Chondrocyte (in vitro differentiated cells): ENCODE data around the gene DENND4A. TPM values are rescaled to one million over a fixed set of nuclear protein-coding genes. Genes with fewer than 3 reads are reported as not detected.

Experiments
- DNase-seq: peaks from one replicate; pipeline ENCODE4 v3.0.0; 2021; ENCODE audit warnings: mixed read lengths, low spot score
- H3K27ac Mint-ChIP-seq: one replicate; pipeline ENCODE4 v1.8.0; 2021; ENCODE audit warnings: mild to moderate bottlenecking, moderate library complexity, mixed read lengths; ENCODE audit not compliant: unreplicated experiment
- H3K27me3 Mint-ChIP-seq: 2 replicates; pipeline ENCODE4 v1.8.0; 2021; ENCODE audit warnings: low read depth, mixed read lengths
- H3K36me3 Mint-ChIP-seq: 2 replicates; pipeline ENCODE4 v1.8.0; 2021; ENCODE audit warnings: low read depth, mixed read lengths
- H3K4me1 Mint-ChIP-seq: 2 replicates; pipeline ENCODE4 v1.8.0; 2021; ENCODE audit warnings: low read depth, mild to moderate bottlenecking, mixed read lengths
- H3K4me3 Mint-ChIP-seq: one replicate; pipeline ENCODE4 v1.8.0; 2021; ENCODE audit warnings: mild to moderate bottlenecking, moderate library complexity, mixed read lengths; ENCODE audit not compliant: unreplicated experiment
- H3K9me3 Mint-ChIP-seq: 2 replicates; pipeline ENCODE4 v1.8.0; 2021; ENCODE audit warnings: low read depth, mixed read lengths
- total RNA-seq: library from RNA; stranded (reverse); gene quantifications from 3 replicates; pipeline ENCODE4 v1.2.1, GENCODE V29; 2021
- TF ChIP-seq, protein P1 (sequence below): fragments of 200-600 bp; sonication (generic); IDR thresholded peaks from 2 replicates; pipeline ENCODE4 v1.5.0; 2021; ENCODE audit warnings: antibody characterized with exemption, mild to moderate bottlenecking, moderate library complexity

The DENND4A gene
- total RNA-seq, 1 donor from 2014 or later: 9.7 TPM

DNA sequence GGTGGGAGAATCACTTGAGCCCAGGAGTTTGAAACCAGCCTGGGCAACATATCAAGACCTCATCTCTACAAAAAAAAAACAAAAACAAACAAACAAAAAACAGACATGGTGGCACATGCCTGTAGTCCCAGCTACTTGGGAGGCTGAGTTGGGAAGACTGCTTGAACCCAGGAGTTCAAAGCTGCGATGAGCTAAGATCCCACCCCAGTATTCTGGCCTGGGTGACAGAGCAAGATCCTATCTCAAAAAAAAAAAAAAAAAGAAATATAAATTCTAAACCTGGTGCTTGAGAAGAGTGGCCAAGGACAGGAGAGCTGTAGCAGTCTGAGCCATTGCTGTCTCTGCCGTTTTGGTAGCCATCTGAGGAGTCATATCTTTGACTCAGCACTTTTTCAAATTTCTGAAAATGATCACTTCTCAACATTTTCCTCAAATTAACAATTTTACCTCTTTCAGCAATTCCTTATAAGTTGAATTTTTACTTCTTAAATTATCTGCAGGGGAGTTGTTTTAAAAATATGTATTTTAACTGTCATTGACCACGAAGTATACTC lies 3.6 kb upstream of the DENND4A start:
- Mint-ChIP-seq H3K4me1 (peaks cover 24% of the 10 kb centered on the region), H3K9me3 (no peaks in the 10 kb centered on the region), H3K4me3 (no peak overlapping the region), H3K27me3 (no peaks in the 10 kb centered on the region), H3K27ac (no peak overlapping the region), H3K36me3 (no peaks in the 10 kb centered on the region)
- DNase-seq: no peak
- TF ChIP-seq, protein P1, sequence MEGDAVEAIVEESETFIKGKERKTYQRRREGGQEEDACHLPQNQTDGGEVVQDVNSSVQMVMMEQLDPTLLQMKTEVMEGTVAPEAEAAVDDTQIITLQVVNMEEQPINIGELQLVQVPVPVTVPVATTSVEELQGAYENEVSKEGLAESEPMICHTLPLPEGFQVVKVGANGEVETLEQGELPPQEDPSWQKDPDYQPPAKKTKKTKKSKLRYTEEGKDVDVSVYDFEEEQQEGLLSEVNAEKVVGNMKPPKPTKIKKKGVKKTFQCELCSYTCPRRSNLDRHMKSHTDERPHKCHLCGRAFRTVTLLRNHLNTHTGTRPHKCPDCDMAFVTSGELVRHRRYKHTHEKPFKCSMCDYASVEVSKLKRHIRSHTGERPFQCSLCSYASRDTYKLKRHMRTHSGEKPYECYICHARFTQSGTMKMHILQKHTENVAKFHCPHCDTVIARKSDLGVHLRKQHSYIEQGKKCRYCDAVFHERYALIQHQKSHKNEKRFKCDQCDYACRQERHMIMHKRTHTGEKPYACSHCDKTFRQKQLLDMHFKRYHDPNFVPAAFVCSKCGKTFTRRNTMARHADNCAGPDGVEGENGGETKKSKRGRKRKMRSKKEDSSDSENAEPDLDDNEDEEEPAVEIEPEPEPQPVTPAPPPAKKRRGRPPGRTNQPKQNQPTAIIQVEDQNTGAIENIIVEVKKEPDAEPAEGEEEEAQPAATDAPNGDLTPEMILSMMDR: no peak

DNA sequence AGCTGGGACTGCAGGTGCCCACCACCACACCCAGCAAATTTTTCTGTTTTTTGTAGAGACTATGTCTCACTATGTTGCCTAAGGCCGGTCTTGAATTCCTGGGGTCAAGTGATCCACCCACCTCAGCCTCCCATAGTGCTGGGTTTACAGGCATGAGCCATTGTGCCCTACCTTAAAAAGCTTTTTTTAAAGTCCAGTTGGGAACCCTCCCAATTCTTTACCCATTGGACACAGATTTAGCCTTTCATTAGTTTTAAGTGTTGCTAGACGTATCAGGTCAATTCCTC lies 1.7 kb upstream of the DENND4A start:
- no peaks in the 10 kb centered on the region for H3K36me3 Mint-ChIP-seq
- H3K4me1 Mint-ChIP-seq: peaks cover 29% of the 10 kb centered on the region
- no peaks in the 10 kb centered on the region for H3K27me3 Mint-ChIP-seq
- H3K9me3 Mint-ChIP-seq: no peaks in the 10 kb centered on the region
- no peak overlapping the region for H3K27ac Mint-ChIP-seq
- H3K4me3 Mint-ChIP-seq: no peak overlapping the region
- TF ChIP-seq, protein P1: no peak
- no peak for DNase-seq

DNA sequence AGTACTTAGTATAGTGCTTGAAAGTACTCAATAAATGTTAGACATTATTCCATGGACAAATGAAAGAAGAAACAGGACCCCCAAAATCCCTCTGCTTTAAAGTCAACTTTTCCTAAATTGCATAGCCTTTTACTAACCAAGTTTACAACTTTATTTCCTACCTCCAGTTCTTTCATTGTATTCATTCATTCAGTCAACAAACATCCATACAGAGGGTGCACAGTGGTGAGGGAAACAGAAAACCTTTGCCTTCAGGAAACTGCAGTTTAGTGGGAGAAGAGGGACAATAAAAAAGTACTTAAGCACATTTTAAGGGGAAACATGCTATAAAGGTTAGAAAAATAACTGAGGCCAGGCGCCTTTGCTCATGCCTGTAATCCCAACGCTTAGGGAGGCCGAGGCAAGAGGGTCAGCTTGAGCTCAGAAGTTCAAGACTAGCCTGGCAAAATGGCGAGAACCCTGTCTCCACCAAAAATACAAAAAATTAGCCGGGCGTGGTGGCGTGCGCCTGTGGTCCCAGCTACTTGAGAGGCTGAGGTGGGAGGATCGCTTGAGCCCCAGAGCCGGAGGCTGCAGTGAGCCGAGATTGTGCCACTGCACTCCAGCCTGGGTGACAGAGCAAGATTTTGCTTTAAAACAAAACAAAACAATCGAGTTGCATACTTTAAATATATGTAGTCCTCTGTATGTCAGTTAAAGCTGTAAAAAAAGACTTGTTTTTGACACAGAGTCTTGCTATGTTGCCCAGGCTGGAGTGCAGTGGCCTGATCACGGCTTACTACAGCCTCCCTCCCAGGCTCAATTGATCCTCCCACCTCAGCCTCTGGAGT lies 1.1 kb upstream of the DENND4A start:
- TF ChIP-seq, protein P1: no peak
- no peak for DNase-seq
- Mint-ChIP-seq H3K27me3 (no peaks in the 10 kb centered on the region), H3K4me3 (peak overlapping the region; percentile 78), H3K4me1 (peaks cover 29% of the 10 kb centered on the region), H3K36me3 (no peaks in the 10 kb centered on the region), H3K27ac (peak overlapping the region; percentile 98), H3K9me3 (no peaks in the 10 kb centered on the region)

DNA sequence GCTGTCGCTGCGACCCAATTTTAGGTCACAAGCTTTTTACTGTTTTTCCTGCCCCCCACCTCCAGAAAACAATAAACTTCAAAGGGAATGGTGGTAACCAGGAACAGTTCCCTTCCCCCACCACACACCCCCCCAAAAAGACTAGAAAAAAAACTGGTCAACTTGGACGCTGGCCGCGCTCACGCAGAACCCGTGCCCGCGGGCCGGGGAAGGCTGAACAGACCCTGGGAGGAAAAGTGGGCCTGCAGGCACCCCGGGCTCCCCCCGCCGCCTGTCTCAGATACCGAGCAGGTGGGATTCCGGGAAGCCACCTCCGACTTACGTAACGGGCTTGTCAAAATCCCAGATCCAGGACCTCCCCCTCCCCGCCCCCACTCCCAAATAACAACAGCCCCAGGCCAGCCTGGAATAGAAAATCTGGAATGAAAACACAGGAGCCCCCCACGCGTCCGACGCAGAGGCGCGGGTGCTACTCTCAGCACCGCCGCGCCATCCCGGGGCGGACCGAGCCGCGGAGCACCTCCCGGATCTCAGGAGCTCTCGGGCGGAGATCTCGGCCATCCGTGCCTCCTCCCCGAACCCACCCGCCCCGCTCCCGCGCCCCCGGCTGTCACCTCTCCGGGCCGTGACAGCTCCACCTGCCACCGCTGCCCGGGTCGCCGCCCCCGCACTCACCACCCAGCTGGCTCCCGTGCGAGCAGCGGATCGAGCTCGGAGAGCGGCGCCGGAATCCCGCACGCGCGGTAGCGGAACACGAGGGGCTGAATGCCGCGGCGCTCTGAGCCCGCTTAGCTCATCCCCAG lies 557 bp downstream of the DENND4A start:
- Mint-ChIP-seq H3K27me3 (no peaks in the 10 kb centered on the region), H3K27ac (peak overlapping the region; percentile 98), H3K4me1 (peaks cover 32% of the 10 kb centered on the region), H3K9me3 (no peaks in the 10 kb centered on the region), H3K36me3 (no peaks in the 10 kb centered on the region), H3K4me3 (peak overlapping the region; percentile 78)
- no peak for DNase-seq
- TF ChIP-seq, protein P1: no peak

DNA sequence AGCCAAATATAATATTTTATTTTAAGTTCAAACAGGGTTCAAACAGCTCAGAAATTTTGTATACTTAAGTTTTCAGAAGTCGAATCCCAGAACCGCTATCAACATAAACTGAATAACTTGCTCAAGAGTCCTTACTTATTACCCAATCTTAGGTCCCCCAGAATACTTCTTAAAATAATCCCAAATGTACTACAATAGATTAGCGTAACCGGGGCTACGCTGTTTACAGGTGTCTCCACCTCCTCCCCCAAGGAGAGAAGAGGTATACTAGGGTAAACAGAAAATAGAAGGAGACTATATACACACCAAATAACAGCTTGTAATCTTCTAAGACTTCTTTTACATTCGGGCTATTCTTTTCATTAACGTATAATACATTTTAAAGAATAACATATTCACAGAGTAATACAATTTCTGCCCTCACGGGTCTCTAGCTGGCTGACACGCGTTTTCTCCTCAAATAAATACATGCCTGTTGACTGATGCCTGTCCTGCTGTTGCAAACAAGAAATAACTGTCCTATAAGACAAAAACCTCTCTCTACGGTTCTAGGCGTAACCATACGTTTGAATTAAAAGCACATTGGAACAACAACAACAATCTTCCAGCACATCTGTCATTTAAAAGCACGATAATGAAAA lies 1.3 kb downstream of the DENND4A start:
- H3K9me3 Mint-ChIP-seq: no peaks in the 10 kb centered on the region
- DNase-seq: no peak
- no peaks in the 10 kb centered on the region for H3K27me3 Mint-ChIP-seq
- TF ChIP-seq, protein P1: no peak
- H3K27ac Mint-ChIP-seq: peak overlapping the region; percentile 80
- H3K4me3 Mint-ChIP-seq: peak overlapping the region; percentile 78
- H3K36me3 Mint-ChIP-seq: no peaks in the 10 kb centered on the region
- peaks cover 26% of the 10 kb centered on the region for H3K4me1 Mint-ChIP-seq
